Neural cell (in vitro differentiated cells): Measurements from ENCODE around the gene QSOX2.

Source experiments
- EZH2 ChIP-seq: fragments of 200-600, 300-800 bp; shearing (Covaris generic), sonication (generic); IDR thresholded peaks from 2 replicates; pipeline ENCODE4 v1.6.1; 2014; ENCODE audit warnings: antibody characterized with exemption, low read length, borderline replicate concordance, mild to moderate bottlenecking; ENCODE audit not compliant: insufficient read depth, poor library complexity, severe bottlenecking
- POLR2AphosphoS5 ChIP-seq: IDR thresholded peaks from 2 replicates; pipeline ENCODE4 v1.6.1; 2012
- TF ChIP-seq, protein P1 (sequence below): fragments of 450-650 bp; IDR thresholded peaks from 2 replicates; pipeline ENCODE4 v1.5.1; 2014; ENCODE audit warnings: antibody characterized with exemption, mild to moderate bottlenecking, moderate library complexity; ENCODE audit not compliant: poor library complexity, severe bottlenecking
- TF ChIP-seq, protein P2 (sequence below): IDR thresholded peaks from 2 replicates; pipeline ENCODE4 v1.6.1; 2012; ENCODE audit warnings: borderline replicate concordance

DNA sequence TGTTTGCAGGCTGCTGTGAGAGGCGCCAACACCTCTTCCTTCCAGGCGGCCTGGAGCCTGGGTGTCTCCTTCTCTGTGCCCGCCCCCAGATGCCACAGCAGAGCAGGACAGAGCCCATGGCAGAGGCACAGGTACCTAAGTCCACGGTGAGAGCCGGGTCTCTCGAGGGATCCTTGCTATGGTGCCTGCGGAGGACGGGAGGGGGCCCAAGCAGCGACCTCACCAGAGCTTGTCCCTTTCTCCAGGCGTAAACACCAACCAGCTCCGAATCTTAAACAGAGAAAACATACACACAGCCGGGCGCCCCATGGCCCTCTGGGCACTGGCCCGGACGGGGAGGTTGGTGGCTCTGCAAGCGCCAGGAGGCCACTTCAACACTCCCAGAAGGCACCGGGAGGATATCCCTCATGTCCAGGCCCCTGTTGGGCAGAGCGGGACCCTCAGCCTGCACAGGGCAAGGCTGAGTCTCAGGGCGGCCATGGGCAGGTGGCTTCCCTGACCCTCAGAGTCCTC is 46.5 kb upstream of the QSOX2 start:
- TF ChIP-seq, protein P1, sequence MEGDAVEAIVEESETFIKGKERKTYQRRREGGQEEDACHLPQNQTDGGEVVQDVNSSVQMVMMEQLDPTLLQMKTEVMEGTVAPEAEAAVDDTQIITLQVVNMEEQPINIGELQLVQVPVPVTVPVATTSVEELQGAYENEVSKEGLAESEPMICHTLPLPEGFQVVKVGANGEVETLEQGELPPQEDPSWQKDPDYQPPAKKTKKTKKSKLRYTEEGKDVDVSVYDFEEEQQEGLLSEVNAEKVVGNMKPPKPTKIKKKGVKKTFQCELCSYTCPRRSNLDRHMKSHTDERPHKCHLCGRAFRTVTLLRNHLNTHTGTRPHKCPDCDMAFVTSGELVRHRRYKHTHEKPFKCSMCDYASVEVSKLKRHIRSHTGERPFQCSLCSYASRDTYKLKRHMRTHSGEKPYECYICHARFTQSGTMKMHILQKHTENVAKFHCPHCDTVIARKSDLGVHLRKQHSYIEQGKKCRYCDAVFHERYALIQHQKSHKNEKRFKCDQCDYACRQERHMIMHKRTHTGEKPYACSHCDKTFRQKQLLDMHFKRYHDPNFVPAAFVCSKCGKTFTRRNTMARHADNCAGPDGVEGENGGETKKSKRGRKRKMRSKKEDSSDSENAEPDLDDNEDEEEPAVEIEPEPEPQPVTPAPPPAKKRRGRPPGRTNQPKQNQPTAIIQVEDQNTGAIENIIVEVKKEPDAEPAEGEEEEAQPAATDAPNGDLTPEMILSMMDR, result no peak
- TF ChIP-seq EZH2 (no peak), POLR2AphosphoS5 (no peak)
- TF ChIP-seq, protein P2, sequence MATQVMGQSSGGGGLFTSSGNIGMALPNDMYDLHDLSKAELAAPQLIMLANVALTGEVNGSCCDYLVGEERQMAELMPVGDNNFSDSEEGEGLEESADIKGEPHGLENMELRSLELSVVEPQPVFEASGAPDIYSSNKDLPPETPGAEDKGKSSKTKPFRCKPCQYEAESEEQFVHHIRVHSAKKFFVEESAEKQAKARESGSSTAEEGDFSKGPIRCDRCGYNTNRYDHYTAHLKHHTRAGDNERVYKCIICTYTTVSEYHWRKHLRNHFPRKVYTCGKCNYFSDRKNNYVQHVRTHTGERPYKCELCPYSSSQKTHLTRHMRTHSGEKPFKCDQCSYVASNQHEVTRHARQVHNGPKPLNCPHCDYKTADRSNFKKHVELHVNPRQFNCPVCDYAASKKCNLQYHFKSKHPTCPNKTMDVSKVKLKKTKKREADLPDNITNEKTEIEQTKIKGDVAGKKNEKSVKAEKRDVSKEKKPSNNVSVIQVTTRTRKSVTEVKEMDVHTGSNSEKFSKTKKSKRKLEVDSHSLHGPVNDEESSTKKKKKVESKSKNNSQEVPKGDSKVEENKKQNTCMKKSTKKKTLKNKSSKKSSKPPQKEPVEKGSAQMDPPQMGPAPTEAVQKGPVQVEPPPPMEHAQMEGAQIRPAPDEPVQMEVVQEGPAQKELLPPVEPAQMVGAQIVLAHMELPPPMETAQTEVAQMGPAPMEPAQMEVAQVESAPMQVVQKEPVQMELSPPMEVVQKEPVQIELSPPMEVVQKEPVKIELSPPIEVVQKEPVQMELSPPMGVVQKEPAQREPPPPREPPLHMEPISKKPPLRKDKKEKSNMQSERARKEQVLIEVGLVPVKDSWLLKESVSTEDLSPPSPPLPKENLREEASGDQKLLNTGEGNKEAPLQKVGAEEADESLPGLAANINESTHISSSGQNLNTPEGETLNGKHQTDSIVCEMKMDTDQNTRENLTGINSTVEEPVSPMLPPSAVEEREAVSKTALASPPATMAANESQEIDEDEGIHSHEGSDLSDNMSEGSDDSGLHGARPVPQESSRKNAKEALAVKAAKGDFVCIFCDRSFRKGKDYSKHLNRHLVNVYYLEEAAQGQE, result no peak
